Ishikawa (cell line): ENCODE results near the gene SHISAL2B.

Experiments
- CEBPB ChIP-seq: IDR thresholded peaks from 2 replicates; pipeline ENCODE4 v1.6.1; 2012
- CREB1 ChIP-seq: IDR thresholded peaks from 2 replicates; pipeline ENCODE4 v1.6.1; 2012; ENCODE audit warnings: low read depth
- EGR1 ChIP-seq: IDR thresholded peaks from 2 replicates; pipeline ENCODE4 v1.6.1; 2012
- EP300 ChIP-seq: IDR thresholded peaks from 2 replicates; pipeline ENCODE4 v1.6.1; 2012; ENCODE audit warnings: borderline replicate concordance
- FOXM1 ChIP-seq: IDR thresholded peaks from 2 replicates; pipeline ENCODE4 v1.6.1; 2012; ENCODE audit warnings: low read depth, borderline replicate concordance
- MAX ChIP-seq: IDR thresholded peaks from 2 replicates; pipeline ENCODE4 v1.6.1; 2012
- NFIC ChIP-seq: IDR thresholded peaks from 2 replicates; pipeline ENCODE4 v1.6.1; 2012
- RAD21 ChIP-seq: IDR thresholded peaks from 2 replicates; pipeline ENCODE4 v1.6.1; 2012; ENCODE audit warnings: low read depth
- REST ChIP-seq: IDR thresholded peaks from 2 replicates; pipeline ENCODE4 v1.6.1; 2012; ENCODE audit warnings: low read depth, mild to moderate bottlenecking
- TAF1 ChIP-seq: IDR thresholded peaks from 2 replicates; pipeline ENCODE4 v1.6.1; 2012; ENCODE audit warnings: low read depth, mild to moderate bottlenecking
- TCF12 ChIP-seq: IDR thresholded peaks from 2 replicates; pipeline ENCODE4 v1.6.1; 2012; ENCODE audit warnings: low read depth
- TEAD4 ChIP-seq: IDR thresholded peaks from 2 replicates; pipeline ENCODE4 v1.6.1; 2012
- YY1 ChIP-seq: IDR thresholded peaks from 2 replicates; pipeline ENCODE4 v1.6.1; 2012; ENCODE audit warnings: low read depth
- ZBTB7A ChIP-seq: IDR thresholded peaks from 2 replicates; pipeline ENCODE4 v1.6.1; 2012; ENCODE audit warnings: low read depth
- TF ChIP-seq, protein P1 (sequence below): IDR thresholded peaks from 2 replicates; pipeline ENCODE4 v1.6.1; 2012

The SHISAL2B gene

DNA sequence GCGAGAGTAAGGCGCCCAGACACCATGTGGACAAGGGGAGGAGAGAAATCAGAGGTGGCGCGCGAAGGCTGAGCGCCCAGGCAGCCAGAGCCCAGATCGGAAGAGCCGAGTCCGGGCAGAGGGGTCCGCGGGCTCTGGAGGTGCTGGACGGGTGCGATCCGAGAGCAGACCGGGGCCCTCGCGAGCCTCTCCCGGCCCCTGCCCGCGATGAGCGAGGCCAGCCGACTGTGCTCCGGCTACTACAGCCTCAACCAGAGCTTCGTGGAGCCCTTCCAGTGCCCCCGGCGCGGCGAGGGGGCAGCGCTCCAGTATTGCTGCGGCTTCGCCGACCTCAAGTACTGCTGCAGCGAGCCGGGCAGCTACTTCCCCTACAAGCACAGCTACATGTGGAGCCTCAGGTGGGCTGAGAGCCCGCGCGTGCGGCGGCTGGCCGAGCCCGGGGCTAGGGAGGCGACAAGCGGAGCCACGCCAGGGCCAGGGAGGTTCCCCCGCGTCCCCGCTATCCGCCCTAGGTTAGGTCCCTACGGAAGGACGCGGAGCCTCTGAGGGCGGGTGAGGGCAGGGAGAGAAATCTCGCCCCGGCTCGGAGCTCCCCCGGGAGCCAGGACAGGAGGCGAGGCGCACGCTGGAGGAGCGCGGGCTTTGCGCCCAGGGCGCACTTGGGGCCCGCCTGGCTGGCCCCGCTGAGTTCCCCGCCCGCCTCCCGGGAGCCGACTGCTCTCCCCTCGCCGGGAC, at the start of gene SHISAL2B:
SHISAL2B (plus strand) TSS at position 87 of the 735 bp plus-strand sequence; CDS start at position 208, 121 bp downstream.
- peak; percentile 72 for TF ChIP-seq MAX
- TF ChIP-seq CREB1 = no peak

DNA sequence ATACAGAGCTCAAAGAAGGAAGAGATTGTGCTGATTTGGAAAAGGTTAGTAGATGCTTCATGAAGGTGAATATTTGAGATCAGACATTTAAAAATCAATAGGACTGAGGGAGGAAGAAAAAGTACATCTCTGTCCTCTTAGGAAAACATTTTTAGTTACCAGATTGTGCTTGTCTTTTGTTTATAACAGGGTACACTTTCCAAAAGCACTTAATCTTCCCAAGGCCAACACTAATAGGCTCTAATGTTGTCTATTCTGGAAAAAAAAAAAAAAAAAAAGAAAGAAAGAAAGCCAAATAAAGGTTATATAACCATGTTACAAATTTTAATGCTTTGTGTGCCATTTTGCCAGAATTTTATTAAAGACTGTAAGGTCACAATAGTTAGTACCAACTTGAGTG, 45.5 kb upstream of the SHISAL2B start:
- no peak for TF ChIP-seq REST
- no peak for TF ChIP-seq EGR1
- TF ChIP-seq TCF12 = no peak
- TF ChIP-seq TAF1 = no peak
- no peak for TF ChIP-seq YY1
- no peak for TF ChIP-seq EP300
- TF ChIP-seq RAD21 = no peak
- no peak for TF ChIP-seq TEAD4
- TF ChIP-seq FOXM1 = no peak
- no peak for TF ChIP-seq NFIC
- TF ChIP-seq ZBTB7A = no peak
- TF ChIP-seq CREB1 = no peak
- TF ChIP-seq, protein P1, sequence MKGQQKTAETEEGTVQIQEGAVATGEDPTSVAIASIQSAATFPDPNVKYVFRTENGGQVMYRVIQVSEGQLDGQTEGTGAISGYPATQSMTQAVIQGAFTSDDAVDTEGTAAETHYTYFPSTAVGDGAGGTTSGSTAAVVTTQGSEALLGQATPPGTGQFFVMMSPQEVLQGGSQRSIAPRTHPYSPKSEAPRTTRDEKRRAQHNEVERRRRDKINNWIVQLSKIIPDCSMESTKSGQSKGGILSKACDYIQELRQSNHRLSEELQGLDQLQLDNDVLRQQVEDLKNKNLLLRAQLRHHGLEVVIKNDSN = no peak

GRCh38 chr5:64646169-64646568, 44.1 kb upstream of the SHISAL2B start:
- TF ChIP-seq CEBPB = no peak
- no peak for TF ChIP-seq YY1
- TF ChIP-seq NFIC = no peak
- no peak for TF ChIP-seq CREB1

- TF ChIP-seq EGR1 (no peak), ZBTB7A (no peak), TCF12 (no peak), FOXM1 (no peak), NFIC (no peak), CREB1 (no peak), TEAD4 (no peak)
- TF ChIP-seq, protein P1 = no peak
Observed at GRCh38 chr5:64649512-64649911, 40.8 kb upstream of the SHISAL2B start.

GRCh38 chr5:64653766-64654560, 36.3 kb upstream of the SHISAL2B start:
- TF ChIP-seq REST (no peak), CREB1 (no peak), NFIC (no peak)
- TF ChIP-seq, protein P1 = no peak

DNA sequence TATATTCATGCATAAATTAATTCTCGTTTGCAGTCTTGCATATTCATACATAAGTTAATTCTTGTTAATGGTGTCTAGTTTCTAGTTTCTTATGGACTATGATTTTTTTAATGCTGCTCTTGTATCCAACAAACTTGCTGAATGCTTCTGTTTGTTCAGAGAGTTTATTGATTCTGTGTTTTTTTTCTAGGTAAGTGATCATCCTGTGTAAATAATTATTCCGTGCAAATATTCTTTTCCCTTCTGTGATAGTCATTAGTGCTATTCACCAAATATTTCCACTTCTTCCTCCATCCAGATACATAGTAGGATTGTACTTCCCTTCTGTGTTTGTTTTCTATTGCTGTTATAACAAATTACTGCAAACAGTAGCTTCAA, 35.8 kb upstream of the SHISAL2B start:
- TF ChIP-seq EP300 = no peak

GRCh38 chr5:64655596-64655995, 34.7 kb upstream of the SHISAL2B start:
- TF ChIP-seq MAX (no peak), NFIC (no peak), TEAD4 (no peak)
